ENCODE data around the gene ANTXRL.
"Not testable (repeated sequence)": the region's sequence is repeated elsewhere in the genome, so short reads cannot be mapped to it uniquely, and the experiment has no call there.

The ANTXRL gene

DNA sequence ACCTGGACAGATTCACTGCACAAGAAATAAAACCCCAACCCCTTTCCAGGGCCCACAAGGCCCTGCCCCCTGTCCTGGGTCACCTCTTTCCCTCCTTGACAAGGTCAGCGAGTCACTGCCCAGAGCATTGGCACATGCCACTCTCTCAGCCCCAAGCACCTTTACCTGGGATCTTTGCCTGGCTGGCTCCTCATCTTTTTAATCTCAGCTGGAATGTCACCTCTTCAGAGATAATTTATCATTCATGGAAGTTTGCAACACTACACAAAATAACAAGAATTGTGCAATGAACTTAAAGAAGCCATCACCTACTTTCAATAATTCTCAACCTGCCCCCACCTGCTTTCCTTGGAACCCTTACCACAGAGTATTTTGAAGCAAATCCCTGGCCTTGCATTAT, 19.2 kb downstream of the ANTXRL start:
- H3K27me3 ChIP-seq (ENCODE audit: insufficient read depth, low read length) = no peaks in the 10 kb centered on the region
- no peak overlapping the region for H3K4me3 ChIP-seq (ENCODE audit: low read depth, low read length)
- H3K36me3 ChIP-seq (ENCODE audit: insufficient read depth, low read length) = no peaks in the 10 kb centered on the region
- H3K27ac ChIP-seq (ENCODE audit: low read depth, low read length) = no peak overlapping the region
- no peaks in the 10 kb centered on the region for H3K4me1 ChIP-seq (ENCODE audit: control insufficient read depth, insufficient read depth, low read length, unreplicated experiment)
- no peaks in the 10 kb centered on the region for H3K79me2 ChIP-seq (ENCODE audit: control insufficient read depth, insufficient read depth, low read length, unreplicated experiment)
- H2AFZ ChIP-seq (ENCODE audit: low read length, unreplicated experiment) = no peak overlapping the region

DNA sequence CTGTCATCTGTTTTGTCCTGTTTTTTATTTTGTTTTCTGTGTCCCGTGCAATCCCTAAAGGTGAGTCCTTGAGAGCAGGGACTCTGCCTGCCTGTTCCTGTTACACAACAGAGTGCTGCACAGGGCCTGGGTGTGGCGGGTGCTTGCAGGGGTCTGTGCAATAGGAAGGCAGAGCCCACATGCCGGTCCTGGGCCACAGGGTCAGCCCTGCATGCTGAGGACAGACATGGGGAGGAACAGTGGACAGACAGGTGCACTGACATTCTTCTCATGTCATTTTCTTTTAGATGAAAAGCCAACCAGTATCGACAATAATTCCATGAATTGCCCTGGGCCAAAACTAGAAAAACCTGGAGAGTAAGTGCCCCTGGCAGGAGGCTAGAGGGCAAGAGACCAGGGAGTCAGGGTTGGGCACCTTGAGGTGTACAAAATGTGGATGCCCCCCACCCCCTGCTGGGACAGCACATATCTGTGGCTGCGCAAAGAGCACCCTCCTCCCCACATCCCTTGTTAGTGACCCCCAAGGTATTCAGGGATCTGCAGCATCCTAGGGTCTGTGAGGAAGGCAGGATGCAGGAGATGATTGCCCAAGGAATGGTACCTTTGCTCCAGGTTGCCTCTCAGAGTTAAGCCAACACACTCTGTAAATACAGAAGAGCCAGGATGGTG, 19.9 kb downstream of the ANTXRL start:
- H3K79me2 ChIP-seq (ENCODE audit: control insufficient read depth, insufficient read depth, low read length, unreplicated experiment) = no peaks in the 10 kb centered on the region
- no peak overlapping the region for H3K27ac ChIP-seq (ENCODE audit: low read depth, low read length)
- H3K4me1 ChIP-seq (ENCODE audit: control insufficient read depth, insufficient read depth, low read length, unreplicated experiment) = no peaks in the 10 kb centered on the region
- H3K36me3 ChIP-seq (ENCODE audit: insufficient read depth, low read length) = no peaks in the 10 kb centered on the region
- no peak overlapping the region for H3K4me3 ChIP-seq (ENCODE audit: low read depth, low read length)
- no peaks in the 10 kb centered on the region for H3K27me3 ChIP-seq (ENCODE audit: insufficient read depth, low read length)
- H2AFZ ChIP-seq (ENCODE audit: low read length, unreplicated experiment) = no peak overlapping the region

DNA sequence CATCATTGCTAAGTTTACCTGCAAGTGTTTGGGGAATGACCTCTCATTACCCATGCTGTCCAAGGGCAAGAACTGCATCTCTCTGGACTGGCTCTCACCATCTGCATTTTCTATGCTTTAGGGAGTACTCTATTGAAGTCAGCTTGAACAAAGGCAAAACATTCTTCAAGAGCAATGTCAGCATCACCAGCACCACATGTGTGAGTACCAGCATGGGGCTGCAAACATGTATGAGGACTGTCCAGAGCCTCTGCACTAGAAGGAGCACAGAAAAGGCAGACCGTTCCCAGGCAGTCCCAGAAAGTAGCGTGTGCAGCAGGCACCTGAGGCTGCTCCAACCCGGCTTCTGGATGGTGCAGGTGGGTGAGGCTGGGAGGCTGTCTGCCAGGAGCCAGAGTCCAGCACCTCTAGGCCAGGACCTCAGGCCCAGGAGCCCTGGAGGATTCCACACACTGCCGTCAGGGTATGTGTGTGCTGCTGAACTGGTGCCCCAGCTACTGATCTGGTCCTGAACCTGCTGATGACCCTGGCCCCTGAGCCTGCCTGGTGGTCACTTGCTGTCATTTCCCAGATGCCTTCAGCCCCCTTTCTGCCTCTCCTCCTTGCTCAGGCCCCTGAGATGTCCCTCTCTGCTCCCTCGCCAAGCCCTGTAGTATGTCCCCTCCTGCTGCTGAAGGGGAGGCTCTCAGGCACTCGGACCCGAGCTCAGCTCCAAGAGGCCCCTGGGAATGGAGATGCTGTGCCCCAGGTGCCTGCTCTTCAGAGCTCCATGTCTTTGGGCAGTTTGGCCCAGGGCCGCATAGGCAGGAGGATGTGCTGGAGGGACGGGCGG, 20.7 kb downstream of the ANTXRL start:
- Histone ChIP-seq H3K27ac (ENCODE audit: low read depth, low read length) (no peak overlapping the region), H3K4me1 (ENCODE audit: control insufficient read depth, insufficient read depth, low read length, unreplicated experiment) (no peaks in the 10 kb centered on the region), H3K27me3 (ENCODE audit: insufficient read depth, low read length) (no peaks in the 10 kb centered on the region), H2AFZ (ENCODE audit: low read length, unreplicated experiment) (no peak overlapping the region), H3K4me3 (ENCODE audit: low read depth, low read length) (no peak overlapping the region), H3K79me2 (ENCODE audit: control insufficient read depth, insufficient read depth, low read length, unreplicated experiment) (no peaks in the 10 kb centered on the region), H3K36me3 (ENCODE audit: insufficient read depth, low read length) (no peaks in the 10 kb centered on the region)

DNA sequence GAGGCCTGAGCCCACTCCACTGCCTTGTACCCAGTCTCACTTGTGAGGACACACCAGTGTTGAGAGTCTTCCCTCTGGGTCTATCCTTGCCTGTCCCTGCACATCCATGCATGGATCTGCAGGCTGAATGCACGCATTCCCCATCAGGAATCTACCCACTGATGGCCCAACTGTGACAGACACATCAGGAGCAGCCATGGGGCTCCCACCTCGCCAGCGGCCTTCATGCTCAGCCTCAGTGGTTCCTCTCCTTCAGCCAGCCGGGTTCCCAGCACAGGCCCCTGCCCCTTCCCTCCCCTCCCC, 21.3 kb downstream of the ANTXRL start:
- no peak overlapping the region for H3K27ac ChIP-seq (ENCODE audit: low read depth, low read length)
- no peak overlapping the region for H2AFZ ChIP-seq (ENCODE audit: low read length, unreplicated experiment)
- H3K36me3 ChIP-seq (ENCODE audit: insufficient read depth, low read length) = no peaks in the 10 kb centered on the region
- H3K4me3 ChIP-seq (ENCODE audit: low read depth, low read length) = no peak overlapping the region
- no peaks in the 10 kb centered on the region for H3K4me1 ChIP-seq (ENCODE audit: control insufficient read depth, insufficient read depth, low read length, unreplicated experiment)
- H3K79me2 ChIP-seq (ENCODE audit: control insufficient read depth, insufficient read depth, low read length, unreplicated experiment) = no peaks in the 10 kb centered on the region
- no peaks in the 10 kb centered on the region for H3K27me3 ChIP-seq (ENCODE audit: insufficient read depth, low read length)

DNA sequence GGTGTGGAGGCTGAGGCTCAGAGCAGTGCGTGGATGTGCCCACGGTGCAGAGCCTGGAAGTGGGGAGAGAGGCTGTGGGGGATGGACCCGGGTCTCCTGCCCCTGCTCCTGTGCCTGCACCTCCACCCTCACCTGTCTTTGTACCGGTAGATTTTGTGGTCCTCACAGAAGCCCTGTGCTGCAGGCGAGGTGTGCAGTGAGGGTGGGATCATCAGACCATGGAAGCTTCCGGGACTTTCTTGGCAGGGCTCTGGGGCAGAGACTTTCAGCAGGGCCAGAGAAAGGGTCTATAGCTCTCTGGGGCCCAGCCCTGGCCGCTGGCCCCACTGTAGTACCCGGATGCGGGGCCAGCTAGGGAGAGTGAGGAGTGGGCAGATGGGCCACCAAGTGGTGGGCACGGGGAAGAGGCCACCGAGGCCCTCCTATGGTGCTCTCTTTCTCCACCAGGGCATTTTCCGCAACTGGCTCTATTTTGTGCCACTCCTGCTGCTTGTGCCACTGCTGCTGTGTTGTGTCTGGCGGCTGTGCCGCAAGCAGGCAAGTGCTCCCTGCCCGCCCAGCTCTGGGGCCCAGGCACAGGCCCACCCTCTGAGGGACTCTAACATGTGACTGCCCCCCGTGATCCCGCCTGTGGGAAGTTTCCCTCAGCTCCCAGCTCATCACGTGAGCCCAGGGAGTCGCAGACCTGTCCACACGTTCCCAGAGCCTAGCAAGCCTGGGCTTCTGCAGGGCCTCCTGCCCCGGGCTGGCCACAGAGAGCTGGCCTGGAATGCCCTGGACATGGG, 22.1 kb downstream of the ANTXRL start:
- Histone ChIP-seq H2AFZ (ENCODE audit: low read length, unreplicated experiment) (no peak overlapping the region), H3K4me3 (ENCODE audit: low read depth, low read length) (no peak overlapping the region), H3K27me3 (ENCODE audit: insufficient read depth, low read length) (no peaks in the 10 kb centered on the region), H3K4me1 (ENCODE audit: control insufficient read depth, insufficient read depth, low read length, unreplicated experiment) (no peaks in the 10 kb centered on the region), H3K27ac (ENCODE audit: low read depth, low read length) (no peak overlapping the region), H3K36me3 (ENCODE audit: insufficient read depth, low read length) (no peaks in the 10 kb centered on the region), H3K79me2 (ENCODE audit: control insufficient read depth, insufficient read depth, low read length, unreplicated experiment) (no peaks in the 10 kb centered on the region)

DNA sequence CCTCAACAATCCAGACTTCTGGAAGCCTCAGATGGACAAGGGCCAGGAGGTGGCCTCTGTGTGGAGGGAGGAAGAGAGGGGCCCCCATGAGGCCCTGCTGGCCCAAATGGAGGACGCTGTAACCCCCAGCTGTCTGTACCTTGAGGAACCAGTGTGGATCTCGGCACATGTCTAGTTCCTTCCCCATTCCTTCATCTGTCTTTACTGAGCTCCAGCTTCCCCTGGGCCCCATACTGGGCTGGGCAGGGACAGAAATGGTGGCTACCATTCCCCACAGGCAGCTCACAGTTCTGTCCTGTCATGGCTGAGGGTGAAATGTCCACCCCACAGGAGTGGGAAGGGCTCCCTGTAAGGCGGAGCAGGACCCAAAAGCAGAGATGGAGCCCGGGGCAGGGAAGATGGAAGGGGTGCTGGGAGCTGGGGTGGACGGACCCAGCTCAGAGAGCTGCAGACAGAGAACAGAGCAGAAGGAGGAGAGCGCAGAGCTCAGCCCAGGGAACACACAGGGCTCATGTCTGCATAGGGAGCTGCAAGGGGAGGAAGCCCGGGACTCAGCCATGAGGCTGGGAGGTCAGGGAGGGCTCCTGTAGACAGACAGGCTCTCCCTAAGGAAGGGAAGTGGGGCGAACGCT, 22.8 kb downstream of the ANTXRL start:
- Histone ChIP-seq H3K27me3 (ENCODE audit: insufficient read depth, low read length) (no peaks in the 10 kb centered on the region), H2AFZ (ENCODE audit: low read length, unreplicated experiment) (no peak overlapping the region), H3K79me2 (ENCODE audit: control insufficient read depth, insufficient read depth, low read length, unreplicated experiment) (no peaks in the 10 kb centered on the region), H3K27ac (ENCODE audit: low read depth, low read length) (no peak overlapping the region), H3K4me1 (ENCODE audit: control insufficient read depth, insufficient read depth, low read length, unreplicated experiment) (no peaks in the 10 kb centered on the region), H3K36me3 (ENCODE audit: insufficient read depth, low read length) (no peaks in the 10 kb centered on the region), H3K4me3 (ENCODE audit: low read depth, low read length) (no peak overlapping the region)

DNA sequence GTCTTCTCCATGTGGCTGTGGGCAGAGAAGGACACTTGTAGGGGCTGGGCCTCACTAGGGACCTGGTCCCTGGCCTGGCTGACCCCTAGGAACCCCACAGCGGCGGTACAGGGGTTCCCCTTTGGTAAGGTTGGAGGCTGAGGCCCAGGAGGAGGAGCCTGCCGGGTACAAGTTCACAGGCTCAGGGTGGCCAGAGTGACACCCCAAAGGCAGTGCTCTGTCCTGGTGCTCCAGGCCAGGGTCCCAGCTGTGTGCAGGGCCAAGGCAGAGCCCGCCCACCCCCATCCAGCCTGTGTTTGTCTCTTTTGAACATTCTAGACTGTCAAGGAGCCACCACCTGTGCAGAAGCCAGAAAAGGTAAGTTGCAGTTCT, 23.3 kb downstream of the ANTXRL start:
- Histone ChIP-seq H2AFZ (ENCODE audit: low read length, unreplicated experiment) (no peak overlapping the region), H3K4me1 (ENCODE audit: control insufficient read depth, insufficient read depth, low read length, unreplicated experiment) (no peaks in the 10 kb centered on the region), H3K4me3 (ENCODE audit: low read depth, low read length) (no peak overlapping the region), H3K79me2 (ENCODE audit: control insufficient read depth, insufficient read depth, low read length, unreplicated experiment) (no peaks in the 10 kb centered on the region), H3K36me3 (ENCODE audit: insufficient read depth, low read length) (no peaks in the 10 kb centered on the region), H3K27ac (ENCODE audit: low read depth, low read length) (no peak overlapping the region), H3K27me3 (ENCODE audit: insufficient read depth, low read length) (no peaks in the 10 kb centered on the region)

DNA sequence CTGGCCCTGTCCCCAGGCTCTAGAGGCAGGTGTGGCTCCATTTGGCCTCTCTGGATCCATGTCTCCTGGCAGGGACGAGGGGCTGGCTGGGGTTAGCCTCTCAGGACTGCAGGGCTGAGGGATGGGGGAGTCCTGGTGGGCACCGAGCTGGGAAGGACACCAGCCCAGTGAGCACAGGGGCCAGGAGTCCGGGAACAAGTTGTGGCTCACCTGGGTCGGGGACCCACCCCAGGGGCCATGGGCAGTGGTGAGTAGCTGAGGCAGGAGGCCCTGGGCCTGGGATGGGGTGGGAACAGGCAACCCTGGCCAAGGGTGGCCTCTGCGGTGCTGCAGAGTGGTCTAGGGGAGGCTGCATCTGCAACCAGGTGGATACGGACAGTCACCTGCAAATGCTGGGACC, 24.1 kb downstream of the ANTXRL start:
- Histone ChIP-seq H3K79me2 (ENCODE audit: control insufficient read depth, insufficient read depth, low read length, unreplicated experiment) (no peaks in the 10 kb centered on the region), H3K4me3 (ENCODE audit: low read depth, low read length) (no peak overlapping the region), H2AFZ (ENCODE audit: low read length, unreplicated experiment) (no peak overlapping the region), H3K27ac (ENCODE audit: low read depth, low read length) (no peak overlapping the region), H3K4me1 (ENCODE audit: control insufficient read depth, insufficient read depth, low read length, unreplicated experiment) (no peaks in the 10 kb centered on the region), H3K27me3 (ENCODE audit: insufficient read depth, low read length) (no peaks in the 10 kb centered on the region), H3K36me3 (ENCODE audit: insufficient read depth, low read length) (no peaks in the 10 kb centered on the region)

DNA sequence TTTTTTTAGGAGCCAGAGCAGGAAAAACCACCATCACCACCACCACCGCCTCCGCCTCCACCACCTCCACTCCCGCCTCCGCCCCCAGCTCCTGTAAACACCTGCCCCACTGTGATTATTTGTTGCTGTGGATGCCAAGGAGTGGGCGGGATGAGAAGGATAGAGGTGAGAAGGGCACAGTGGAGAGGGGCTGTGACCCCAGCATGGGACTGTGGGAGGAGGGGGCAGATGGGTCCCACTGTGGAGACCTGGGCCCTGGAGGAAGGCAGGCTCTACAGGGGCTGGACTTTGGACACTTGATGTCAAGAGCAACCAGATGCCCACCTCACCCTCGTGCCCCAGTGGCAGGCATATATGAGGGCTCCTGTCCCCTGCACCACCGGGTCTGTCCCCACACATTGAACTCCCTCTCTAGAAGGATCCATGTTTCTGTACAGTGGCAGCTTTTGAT, 24.7 kb downstream of the ANTXRL start:
- Histone ChIP-seq H2AFZ (ENCODE audit: low read length, unreplicated experiment) (no peak overlapping the region), H3K36me3 (ENCODE audit: insufficient read depth, low read length) (no peaks in the 10 kb centered on the region), H3K79me2 (ENCODE audit: control insufficient read depth, insufficient read depth, low read length, unreplicated experiment) (no peaks in the 10 kb centered on the region), H3K4me3 (ENCODE audit: low read depth, low read length) (no peak overlapping the region), H3K27me3 (ENCODE audit: insufficient read depth, low read length) (no peaks in the 10 kb centered on the region), H3K4me1 (ENCODE audit: control insufficient read depth, insufficient read depth, low read length, unreplicated experiment) (no peaks in the 10 kb centered on the region), H3K27ac (ENCODE audit: low read depth, low read length) (no peak overlapping the region)

DNA sequence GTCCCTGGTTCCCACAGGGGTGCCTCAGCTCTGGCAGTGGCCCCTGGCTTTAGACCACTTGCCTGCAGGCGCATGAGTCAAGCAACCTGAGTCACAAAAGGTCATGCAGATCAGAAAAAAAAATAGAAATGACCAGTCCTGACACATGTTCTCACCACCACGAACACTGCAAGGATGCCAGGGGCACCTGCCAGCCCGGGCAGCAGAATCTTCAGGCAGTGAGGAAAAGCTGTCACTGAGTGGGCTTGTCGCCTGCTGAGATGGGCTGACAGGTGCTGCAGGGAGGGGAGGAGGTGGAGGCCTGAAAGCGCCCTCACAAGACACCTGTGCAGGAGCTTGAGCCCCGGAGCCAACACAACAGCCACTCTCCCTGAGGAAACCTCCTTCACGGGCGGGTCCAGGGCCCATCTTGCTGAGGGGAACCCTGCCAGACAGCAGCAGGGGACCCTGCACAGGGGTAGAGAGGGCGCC, 25.2 kb downstream of the ANTXRL start:
- H3K27ac ChIP-seq (ENCODE audit: low read depth, low read length); H3K27me3 ChIP-seq (ENCODE audit: insufficient read depth, low read length); H3K4me1 ChIP-seq (ENCODE audit: control insufficient read depth, insufficient read depth, low read length, unreplicated experiment); H3K4me3 ChIP-seq (ENCODE audit: low read depth, low read length); H3K79me2 ChIP-seq (ENCODE audit: control insufficient read depth, insufficient read depth, low read length, unreplicated experiment); H2AFZ ChIP-seq (ENCODE audit: low read length, unreplicated experiment); H3K36me3 ChIP-seq (ENCODE audit: insufficient read depth, low read length): not testable (repeated sequence)
